NCI-H345 treated with DMSO at 0.1 percent for 48 hours (cell line): ENCODE data around the gene GYPE.
"Not testable (repeated sequence)": the region's sequence is repeated elsewhere in the genome, so short reads cannot be mapped to it uniquely, and the experiment has no call there.

Experiments
- DNase-seq: peaks from one replicate; lab custom pipeline; 2025; ENCODE audit not compliant: unreplicated experiment; lab: John Stamatoyannopoulos, UW

GYPE gene

DNA sequence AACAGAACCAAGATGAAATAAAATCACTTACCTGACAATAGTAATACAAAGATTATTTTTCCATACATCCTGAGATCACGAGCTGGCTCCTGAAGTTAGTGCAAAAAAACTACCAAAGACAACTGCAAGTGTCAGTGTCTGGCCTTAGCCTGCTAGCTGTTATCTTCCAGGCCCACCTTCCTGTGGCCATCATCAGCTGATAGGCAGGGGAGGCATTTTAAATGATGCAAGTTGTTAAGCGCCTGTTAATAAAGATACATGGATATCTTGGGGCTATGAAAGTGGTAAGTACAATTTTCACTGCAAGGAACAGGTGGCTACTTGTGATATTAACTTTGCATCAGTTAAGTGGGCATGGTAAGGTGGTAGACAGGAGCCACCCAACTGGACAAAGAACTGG is at the start of gene GYPE:
GYPE (minus strand) TSS at position 120 of the 400 bp plus-strand sequence; CDS start at position 68, 52 bp downstream.
- DNase-seq = not testable (repeated sequence)

DNA sequence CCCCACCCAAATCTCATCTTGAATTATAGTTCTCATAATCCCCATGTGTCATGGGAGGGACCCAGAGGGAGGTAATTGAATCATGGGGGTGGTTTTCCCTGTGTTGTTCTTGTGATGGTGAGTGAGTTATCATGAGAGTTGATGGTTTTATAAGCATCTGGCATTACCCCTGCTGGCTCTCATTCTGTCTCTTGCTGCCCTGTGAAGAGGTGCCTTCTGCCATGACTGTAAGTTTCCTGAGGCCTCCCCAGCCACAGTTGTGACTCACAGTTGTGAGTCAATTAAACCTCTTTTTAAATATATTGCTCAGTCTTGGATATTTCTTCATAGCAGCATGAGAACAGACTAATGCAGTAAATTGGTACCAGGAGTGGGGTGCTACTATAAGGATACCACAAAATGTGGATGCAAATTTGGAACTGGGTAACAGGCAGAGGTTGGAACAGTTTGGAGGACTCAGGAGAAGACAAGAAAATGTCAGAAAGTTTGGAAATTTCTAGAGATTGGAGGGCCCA is 46.2 kb upstream of the GYPE start:
- not testable (repeated sequence) for DNase-seq

DNA sequence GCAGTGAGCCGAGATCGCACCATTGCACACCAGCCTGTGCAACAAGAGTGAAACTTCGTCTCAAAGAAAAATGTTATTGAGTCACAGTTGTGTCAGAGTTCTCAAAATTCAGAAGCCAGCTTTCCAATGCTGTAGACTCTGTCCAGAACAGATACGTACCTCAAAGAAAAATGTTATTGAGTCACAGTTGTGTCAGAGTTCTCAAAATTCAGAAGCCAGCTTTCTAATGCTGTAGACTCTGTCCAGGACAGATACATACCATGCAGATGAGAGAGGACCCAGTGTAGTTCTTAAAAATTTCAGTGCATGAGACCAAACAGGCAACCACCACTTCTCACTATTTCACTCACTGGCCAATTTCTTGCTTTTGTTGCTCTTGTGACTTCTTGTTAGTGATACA is 45.6 kb upstream of the GYPE start:
- not testable (repeated sequence) for DNase-seq

DNA sequence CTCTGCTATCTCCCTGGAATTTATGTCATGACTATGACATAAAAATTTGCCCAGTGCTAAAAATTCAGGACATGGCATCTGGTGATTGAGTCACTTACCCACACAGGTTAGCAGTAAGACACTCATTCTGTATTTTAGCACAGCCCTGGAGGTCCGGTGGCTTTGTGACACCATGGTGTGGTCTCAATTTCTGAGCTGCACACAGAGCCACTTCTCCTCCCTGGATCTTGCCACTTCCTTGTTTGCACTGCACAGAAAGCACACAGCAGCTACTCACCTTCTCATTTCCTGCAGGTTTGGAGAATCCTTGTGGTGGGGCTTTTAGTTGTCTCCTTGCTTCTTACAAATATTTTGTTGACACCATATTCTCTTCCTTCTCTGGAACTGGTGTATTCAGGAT is 44.8 kb upstream of the GYPE start:
- DNase-seq = not testable (repeated sequence)

DNA sequence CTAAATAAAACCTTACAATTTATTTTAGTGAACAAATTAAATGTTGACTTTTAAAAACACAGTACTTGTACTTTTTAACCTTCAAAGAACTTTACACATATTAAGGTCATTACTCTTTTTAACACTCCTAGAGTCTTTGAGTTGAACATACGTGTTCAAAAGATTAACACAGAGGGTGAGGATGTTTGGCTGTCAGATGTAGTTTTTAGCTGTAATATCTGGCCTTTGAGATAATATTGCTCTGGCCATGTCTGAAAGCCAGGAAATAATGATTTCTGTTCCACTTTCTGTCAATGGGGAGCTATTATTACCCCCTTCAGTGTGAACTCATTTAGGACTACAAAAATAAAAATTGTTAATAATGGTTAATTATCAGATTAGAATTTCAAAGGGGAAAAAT is 42.1 kb upstream of the GYPE start:
- not testable (repeated sequence) for DNase-seq

DNA sequence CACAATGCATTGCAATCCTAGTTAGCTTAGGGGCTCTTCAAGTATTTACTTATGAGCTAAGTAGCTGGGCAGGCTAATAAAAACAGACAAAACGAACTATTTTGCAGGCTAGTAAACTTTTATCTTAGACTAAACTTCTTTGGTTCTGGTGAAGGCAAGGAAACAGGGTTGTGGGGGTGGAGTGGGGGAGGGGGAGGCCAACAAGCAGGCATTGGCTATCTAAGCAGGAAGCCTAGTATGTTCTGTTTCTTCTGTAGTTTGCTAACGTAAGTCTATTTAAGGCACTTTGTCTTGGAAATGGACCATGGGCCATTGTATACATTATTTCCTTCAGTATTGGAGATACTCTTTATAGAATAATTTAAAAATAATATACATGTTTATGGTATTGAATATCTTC is 35.3 kb upstream of the GYPE start:
- DNase-seq = not testable (repeated sequence)

DNA sequence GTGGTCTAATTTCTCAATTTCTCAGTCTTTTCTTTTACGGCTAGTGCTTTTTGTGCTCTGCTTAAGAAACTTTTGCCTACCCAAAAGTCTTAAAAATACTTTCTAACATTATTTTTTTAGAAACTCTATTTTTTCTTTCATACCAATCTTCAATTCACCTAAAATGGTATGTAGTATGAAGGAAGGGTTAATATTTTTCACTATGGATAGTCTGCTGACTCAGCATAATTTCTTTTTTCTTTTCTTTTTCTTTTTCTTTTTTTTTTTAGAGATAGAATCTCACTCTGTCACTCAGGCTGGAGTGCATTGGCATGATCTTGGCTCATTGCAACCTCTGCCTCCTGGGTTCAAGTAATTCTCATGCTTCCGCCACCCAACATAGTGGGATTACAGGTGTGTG is 34.2 kb upstream of the GYPE start:
- DNase-seq = no peak

DNA sequence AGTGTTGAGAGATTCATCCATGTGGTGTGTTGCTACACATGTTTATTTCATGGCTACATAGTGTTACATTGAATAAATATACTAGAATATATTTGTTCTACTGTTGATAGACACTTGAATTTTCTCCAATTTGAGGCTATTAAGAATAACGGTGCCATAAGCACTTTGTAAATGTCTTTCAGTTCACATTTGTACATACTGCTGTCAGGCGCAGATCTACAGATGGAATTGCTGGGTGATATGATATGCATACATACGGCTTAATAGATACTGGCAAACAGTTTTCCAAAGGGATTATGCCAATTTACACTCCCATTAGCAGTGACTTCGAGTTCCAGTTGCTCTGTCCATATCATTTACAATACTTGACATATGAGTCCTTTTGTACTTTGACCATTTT is 33.5 kb upstream of the GYPE start:
- not testable (repeated sequence) for DNase-seq

DNA sequence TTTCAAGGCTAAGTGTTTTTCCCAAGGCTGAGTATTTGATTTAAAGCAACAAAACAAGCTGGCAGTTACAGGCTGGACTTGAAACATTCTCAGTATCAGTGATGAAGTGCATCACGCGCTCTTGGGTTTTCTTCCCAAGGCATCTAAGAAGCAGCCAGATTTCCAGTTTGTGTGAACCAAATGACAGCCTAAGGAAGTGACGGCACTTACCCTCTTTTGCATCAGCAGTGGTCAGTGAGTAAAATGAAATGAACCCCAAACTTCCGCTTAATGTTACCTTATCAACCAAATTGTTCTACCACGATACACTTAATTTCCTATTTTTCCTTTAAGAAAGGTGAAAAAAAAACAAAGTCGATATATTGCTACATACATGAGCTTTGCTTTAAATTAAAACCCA is 15.8 kb upstream of the GYPE start:
- DNase-seq = no peak

DNA sequence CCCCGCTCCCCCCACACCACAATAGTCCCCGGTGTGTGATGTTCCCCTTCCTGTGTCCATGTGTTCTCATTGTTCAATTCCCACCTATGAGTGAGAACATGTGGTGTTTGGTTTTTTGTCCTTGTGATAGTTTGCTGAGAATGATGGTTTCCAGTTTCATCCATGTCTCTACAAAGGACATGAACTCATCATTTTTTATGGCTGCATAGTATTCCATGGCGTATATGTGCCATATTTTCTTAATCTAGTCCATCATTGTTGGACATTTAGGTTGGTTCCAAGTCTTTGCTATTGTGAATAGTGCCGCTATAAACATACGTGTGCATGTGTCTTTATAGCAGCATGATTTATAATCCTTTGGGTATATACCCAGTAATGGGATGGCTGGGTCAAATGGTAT is 11.1 kb upstream of the GYPE start:
- not testable (repeated sequence) for DNase-seq

DNA sequence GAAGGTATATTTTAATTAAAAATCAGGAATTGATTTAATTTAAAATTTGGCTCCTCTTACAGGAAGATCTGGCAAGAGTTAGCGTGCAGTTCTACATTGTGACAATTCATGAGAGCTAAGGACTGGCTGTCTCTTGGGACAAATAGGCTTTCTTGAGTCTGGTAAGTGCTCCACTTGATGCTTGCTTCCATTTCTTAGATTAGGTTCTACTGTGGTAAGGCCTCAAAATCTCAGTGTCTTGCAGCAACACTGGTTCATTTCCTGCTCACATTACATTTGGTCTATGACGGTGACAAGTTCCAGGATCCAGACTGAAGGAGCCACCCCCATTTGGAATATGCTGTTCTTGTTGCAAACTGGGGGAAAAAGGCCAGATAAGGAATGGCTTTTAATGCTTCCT is 7.1 kb upstream of the GYPE start:
- DNase-seq = not testable (repeated sequence)

DNA sequence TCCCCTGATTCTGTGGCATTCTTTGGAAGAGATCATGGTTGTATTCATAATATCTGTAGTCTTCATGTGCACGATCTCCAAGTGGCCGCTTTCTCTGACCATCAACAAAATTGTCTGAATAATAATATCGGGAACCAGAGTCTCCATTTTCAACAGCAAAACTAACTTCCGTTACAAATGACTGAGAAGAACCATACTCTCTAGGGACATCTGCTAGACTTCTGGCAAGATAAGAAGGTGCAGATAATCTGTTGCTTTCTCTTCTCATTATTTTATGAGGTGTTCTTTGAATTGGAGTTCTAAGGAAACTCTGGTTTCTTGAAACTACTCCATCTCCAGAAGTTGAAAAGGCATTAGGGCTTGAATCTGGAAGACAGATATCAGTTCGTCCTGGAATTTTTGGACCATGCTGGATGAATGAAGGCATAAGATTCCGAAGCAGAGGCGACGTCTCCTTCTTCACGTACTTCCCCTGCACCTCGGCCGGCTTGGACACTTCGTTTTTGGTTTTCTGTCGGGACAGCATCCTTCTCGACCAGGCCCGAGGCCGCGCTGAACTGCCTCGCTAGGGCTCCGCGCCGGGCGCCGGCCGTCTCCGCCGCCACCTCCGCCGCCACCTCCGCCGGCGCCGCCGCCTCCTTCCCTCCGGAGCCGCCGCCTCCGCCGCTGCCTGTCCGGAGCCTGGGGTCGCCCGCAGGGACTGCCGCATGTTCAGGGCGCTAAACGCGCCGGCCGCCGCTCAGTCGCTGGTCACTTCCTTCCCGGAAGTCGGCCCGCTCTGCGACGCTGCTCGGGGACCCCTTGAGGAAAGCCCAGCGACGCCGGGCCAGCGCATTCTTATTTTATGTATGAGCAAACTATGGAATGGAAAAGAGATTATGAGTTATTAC is 6.4 kb upstream of the GYPE start:
- not testable (repeated sequence) for DNase-seq

DNA sequence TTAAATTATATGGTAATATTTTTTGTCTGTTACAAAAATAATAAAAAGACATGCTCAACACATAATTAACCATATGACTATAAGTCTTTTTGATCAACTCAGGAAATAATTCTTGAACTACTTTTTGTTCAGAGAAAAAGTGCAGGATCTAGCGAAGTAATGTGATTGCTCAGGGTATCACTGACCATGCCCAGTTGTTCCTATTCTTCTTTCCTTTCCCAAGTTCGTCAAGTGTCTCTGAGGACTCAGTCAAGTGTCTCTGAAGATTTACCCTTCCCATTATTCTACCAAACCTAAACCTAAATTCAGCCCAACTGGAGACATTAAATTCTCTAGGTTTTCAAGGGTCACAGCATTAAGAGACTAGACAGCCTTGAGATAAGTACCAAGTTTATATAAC is 5.5 kb upstream of the GYPE start:
- DNase-seq = not testable (repeated sequence)

DNA sequence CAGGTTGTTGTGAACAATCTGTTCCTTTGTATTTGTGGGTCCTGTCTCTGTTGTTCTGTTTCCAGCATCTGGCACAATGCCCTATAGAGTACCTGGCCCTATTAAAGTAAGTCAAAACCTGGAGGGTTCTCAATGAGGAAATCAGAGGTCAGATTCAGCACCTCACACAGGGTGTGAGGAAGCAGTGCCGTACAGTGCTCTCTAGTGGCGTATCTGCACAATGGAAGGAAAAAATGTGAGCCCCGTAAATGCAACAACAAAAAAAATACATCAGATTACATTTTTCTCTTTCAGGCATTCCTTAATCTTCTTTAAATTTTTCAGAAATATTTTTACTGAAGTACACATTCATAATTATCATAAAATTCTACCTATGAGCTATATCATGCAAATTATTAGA is 2.5 kb upstream of the GYPE start:
- DNase-seq = peak; percentile 5

DNA sequence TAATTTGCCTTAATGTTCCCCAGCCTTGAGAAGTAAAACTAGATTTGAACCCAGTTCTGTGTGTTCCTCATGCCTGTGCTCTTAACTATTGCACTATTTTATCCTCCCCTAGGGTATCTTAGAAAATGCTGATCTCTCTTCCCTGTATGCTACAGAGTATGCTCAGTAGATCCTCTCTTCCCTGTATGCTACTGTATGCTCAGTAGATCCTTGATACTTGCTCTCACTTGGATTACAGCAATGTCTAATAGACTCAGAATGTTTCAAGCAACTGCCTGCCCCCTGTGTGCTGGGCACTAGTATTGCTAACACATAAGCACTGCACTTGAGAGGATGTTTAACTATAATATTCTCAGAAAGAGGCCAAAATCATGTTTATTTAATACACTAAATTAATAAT is 928 bp downstream of the GYPE start:
- DNase-seq = not testable (repeated sequence)

DNA sequence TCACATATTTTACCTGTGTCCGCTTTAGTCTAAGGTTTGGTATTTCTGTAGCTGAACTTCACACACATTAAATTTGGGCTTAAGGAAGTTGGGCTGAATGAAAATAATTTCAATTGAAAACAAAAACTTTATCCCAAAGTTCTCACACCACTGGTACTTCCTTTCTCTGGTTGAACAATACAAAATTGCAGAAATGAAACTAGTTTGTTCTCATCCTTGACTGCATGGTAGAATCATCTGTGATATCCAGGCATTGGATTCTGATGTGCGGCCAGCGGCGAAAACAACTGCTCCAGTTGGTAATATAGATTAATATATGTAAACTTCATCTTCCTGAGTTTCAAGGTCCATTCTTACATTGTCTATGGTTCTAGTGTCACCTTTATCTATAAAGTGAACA is 15.0 kb downstream of the GYPE start:
- not testable (repeated sequence) for DNase-seq

DNA sequence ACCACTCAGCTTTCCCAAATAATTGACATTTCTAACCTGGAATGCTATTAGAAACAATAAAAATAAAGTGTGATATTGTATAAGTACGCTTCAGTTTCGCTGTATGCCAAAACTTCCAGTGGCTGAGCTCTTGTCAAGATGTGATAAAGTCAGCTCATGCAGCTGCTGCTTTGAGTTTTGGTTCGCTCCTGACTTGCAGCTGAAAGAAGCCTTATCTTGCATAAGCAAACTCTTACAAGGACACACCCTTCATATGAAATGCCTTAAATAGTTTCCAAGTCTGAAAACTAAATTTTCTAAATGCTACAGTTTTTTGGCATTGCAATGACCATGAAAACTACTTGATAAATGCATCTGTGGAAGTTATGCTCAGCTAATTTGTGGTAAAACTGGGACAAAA is 17.2 kb downstream of the GYPE start:
- not testable (repeated sequence) for DNase-seq

DNA sequence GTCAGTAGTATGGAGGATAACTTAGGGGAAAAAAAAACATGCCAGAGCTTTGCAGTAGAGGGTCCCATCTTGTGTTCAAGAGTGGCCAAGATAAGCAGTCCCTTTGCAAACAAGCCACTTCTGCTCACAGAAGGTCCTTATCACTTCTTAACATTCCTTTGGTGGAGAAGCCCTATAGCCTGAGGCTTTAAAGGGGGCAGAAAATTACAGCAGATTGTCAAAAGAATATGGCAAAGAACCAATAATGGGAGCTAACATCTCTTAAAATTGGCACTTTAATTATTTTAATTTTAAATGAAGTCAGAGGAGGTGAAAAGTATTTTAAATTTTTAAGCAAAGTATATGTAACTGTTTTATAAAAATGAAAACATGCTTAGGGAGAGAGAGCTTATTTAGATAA is 20.4 kb downstream of the GYPE start:
- DNase-seq = not testable (repeated sequence)

DNA sequence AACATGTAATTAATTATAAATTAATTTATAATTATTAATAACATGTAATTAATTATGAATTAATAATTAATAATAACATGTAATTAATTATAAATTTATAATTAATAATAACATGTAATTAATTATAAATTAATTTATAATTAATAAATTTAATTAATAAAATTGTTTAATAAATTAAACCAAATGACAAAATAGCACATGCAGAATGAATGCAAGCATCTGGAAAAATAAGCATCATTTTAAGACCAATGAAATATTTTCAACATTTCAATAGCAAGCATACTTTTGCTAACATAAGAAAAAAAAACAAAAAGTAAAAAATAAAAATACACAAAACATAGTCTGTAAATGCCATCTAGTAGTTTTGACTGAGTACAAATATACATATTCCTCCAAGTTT is 21.8 kb downstream of the GYPE start:
- no peak for DNase-seq

DNA sequence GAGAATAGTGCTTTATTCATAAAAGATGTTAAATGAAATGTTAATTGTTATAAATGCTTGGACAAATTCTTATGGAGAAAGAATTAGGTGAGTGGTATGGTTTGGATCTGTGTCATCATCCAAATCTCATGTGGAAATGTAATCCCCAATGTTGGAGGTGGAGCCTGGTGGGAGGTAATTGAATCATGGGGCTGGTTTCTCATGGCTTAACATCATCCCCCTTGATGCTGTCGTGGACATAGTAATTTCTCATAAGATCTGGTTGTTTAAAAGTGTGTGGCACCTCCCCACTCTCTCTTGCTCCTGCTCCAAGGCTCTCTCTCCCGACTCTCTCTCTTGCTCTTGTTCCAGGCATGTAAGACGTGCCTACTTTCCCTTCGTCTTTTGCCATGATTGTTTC is 22.5 kb downstream of the GYPE start:
- no peak for DNase-seq

DNA sequence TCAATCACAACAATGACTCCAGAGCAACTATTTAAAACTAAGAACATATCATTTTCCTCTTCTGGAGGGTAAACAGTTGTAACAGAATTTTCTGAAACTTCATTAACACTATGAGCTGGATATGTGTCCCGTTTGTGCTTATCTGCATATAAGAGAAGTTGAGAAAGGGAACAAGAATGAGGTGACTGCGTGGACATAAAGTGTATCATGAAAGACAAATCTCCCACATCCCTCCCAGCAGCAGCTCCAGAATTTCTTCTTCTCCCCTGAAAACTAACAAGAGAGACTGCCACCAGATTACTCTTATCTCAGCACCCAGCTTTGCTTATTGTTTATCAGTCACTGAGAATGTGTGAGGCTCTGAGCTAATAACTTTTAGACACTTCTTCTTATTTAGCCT is 25.8 kb downstream of the GYPE start:
- DNase-seq = not testable (repeated sequence)

DNA sequence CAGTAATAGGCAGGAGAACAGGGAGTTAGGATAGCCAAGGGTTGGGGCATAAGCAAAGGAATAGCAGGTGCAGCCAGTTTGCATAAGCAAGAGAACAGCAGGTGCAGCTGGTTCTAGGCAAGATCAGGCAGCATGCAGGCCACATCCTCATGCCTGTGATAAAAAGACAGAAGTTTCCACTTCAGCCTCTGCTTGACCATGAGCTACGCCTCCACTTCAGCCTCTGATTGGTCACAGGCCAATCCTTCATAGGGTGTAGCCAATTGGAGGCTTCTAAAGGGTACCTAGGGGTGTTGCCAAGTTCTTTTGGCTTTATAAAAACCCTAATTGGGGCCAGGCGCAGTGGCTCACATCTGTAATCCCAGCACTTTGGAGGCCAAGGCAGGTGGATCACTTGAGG is 30.0 kb downstream of the GYPE start:
- not testable (repeated sequence) for DNase-seq
